HepG2 (cell line): Measurements from ENCODE around the gene CDK2. TPM values are rescaled to one million over a fixed set of nuclear protein-coding genes. Genes with fewer than 3 reads are reported as not detected.

Source experiments
- ATAC-seq: fragments of 200-7000 bp; cut with Tn5 transposase; 3 replicates; pipeline ENCODE4 v1.9.1; 2020; ENCODE audit warnings: mild to moderate bottlenecking, moderate library complexity
- BruUV-seq: library from RNA; stranded (reverse); fragments of 400-500 nt; replicated peaks from 2 replicates; lab custom pipeline; 2021; lab: Mats Ljungman, UMichigan
- CTCF ChIA-PET: fragments of 300-600 bp; formaldehyde crosslinking; extraction: SDS; loops from one replicate; lab custom pipeline; 2021; ENCODE audit warnings: low total read pairs, inconsistent platforms, low intra/inter-chr PET ratio; lab: Yijun Ruan, JAX
- POLR2A ChIA-PET: fragments of 350-600 bp; sonication (Branson Sonifier 250); formaldehyde crosslinking; loops from one replicate; lab custom pipeline; 2020; ENCODE audit warnings: antibody characterized with exemption, inconsistent platforms; lab: Yijun Ruan, JAX
- DNase-seq: peaks from one replicate; pipeline ENCODE4 v3.0.0-alpha.2; 2015; ENCODE audit warnings: low spot score
- FAIRE-seq: peaks from 3 replicates; lab custom pipeline; 2011; peaks lifted over from hg19 to GRCh38; lab: Jason Lieb, UNC
- H2AFZ ChIP-seq: one replicate; pipeline ENCODE4 v1.6.1; 2011; ENCODE audit warnings: low read length, inconsistent platforms
- H3K27ac ChIP-seq: fragments of 300-600 bp; 3 replicates; pipeline ENCODE4 v1.8.0; 2011; ENCODE audit warnings: mixed run types, mild to moderate bottlenecking, mixed read lengths, low read length, inconsistent platforms; ENCODE audit not compliant: insufficient read depth; ENCODE audit errors: extremely low read length
- H3K27me3 ChIP-seq, 2 experiments: fragments of 200-600 bp in 1 of 2; 2 replicates in 1 of 2; 3 replicates in 1 of 2; pipeline versions ENCODE4 v1.6.0 to v1.8.0; 2011; ENCODE audit warnings: low read length in 2 of 2, mild to moderate bottlenecking in 2 of 2, moderate library complexity in 2 of 2, inconsistent platforms in 1 of 2; ENCODE audit not compliant: insufficient read depth in 2 of 2, control insufficient read depth in 1 of 2
- H3K36me3 ChIP-seq, 2 experiments: fragments of 200-600 bp in 1 of 2; replicated peaks in 1 of 2; 2 replicates in 1 of 2; 3 replicates in 1 of 2; pipeline versions ENCODE4 v1.5.1 to v1.8.0; 2011; ENCODE audit warnings: low read length in 2 of 2, inconsistent platforms in 1 of 2; ENCODE audit not compliant: insufficient read depth in 2 of 2, control insufficient read depth in 1 of 2
- H3K4me1 ChIP-seq: 2 replicates; pipeline ENCODE4 v1.5.1; 2012; ENCODE audit warnings: low read length, inconsistent platforms; ENCODE audit not compliant: insufficient read depth
- H3K4me2 ChIP-seq: 2 replicates; pipeline ENCODE4 v1.6.0; 2011; ENCODE audit warnings: low read depth, low read length, inconsistent platforms
- H3K4me3 ChIP-seq, 3 experiments: fragments of 200-600 bp in 1 of 3; sonication (generic), shearing (Covaris generic) in 1 of 3; replicated peaks in 1 of 3; 2 replicates each; pipeline ENCODE4 v1.5.1; 2011 to 2016; ENCODE audit warnings: low read length in 3 of 3, inconsistent platforms in 2 of 3, low read depth in 2 of 3, mild to moderate bottlenecking in 2 of 3, control low read depth in 1 of 3, mixed read lengths in 1 of 3; ENCODE audit not compliant: insufficient read depth in 1 of 3
- H3K79me2 ChIP-seq: one replicate; pipeline ENCODE4 v1.6.1; 2011; ENCODE audit warnings: low read length, inconsistent platforms; ENCODE audit not compliant: insufficient read depth
- H3K9ac ChIP-seq: 2 replicates; pipeline ENCODE4 v1.6.0; 2011; ENCODE audit warnings: mild to moderate bottlenecking, low read depth, low read length, inconsistent platforms; ENCODE audit not compliant: insufficient read depth
- H3K9me3 ChIP-seq: 2 replicates; pipeline ENCODE4 v1.5.1; 2012; ENCODE audit warnings: mild to moderate bottlenecking, low read length
- H4K20me1 ChIP-seq: 2 replicates; pipeline ENCODE4 v1.6.0; 2011; ENCODE audit warnings: inconsistent platforms, mild to moderate bottlenecking, low read length, moderate library complexity; ENCODE audit not compliant: insufficient read depth
- ATF7 ChIP-seq, 2 experiments: fragments of 450-650 bp in 1 of 2; sonication (generic) in 1 of 2; formaldehyde crosslinking in 1 of 2; IDR thresholded peaks; 2 replicates each; pipeline versions ENCODE4 v1.4.0 to v1.6.1; 2016 to 2020; ENCODE audit warnings: antibody characterized with exemption in 1 of 2, mild to moderate bottlenecking in 1 of 2, missing genetic modification reagents in 1 of 2
- CEBPB ChIP-seq: IDR thresholded peaks from 2 replicates; pipeline ENCODE4 v1.6.1; 2011; ENCODE audit warnings: low read depth, low read length, improper control_type of control experiment, borderline replicate concordance
- CEBPG ChIP-seq: IDR thresholded peaks from 2 replicates; pipeline ENCODE4 v1.6.1; 2016
- EHMT2 ChIP-seq: fragments of 200-600 bp; sonication (generic); IDR thresholded peaks from 2 replicates; pipeline ENCODE4 v1.7.0; 2017; ENCODE audit warnings: antibody characterized with exemption, low read depth, low read length, borderline replicate concordance
- GRHL1 ChIP-seq: sonication (generic); formaldehyde crosslinking; conservative IDR thresholded peaks from 2 replicates; pipeline ENCODE4 v1.8.0; 2022; ENCODE audit warnings: missing genetic modification reagents
- HNRNPL ChIP-seq: fragments of 200-400 bp; formaldehyde crosslinking; IDR thresholded peaks from 2 replicates; pipeline ENCODE4 v1.6.1; 2017; ENCODE audit warnings: mild to moderate bottlenecking, low read depth, low read length
- IRX3 ChIP-seq: sonication (generic); formaldehyde crosslinking; IDR thresholded peaks from 2 replicates; pipeline ENCODE4 v1.8.1; 2023; ENCODE audit warnings: mild to moderate bottlenecking, low read depth, missing genetic modification reagents, borderline replicate concordance
- MAFG ChIP-seq: sonication (generic); formaldehyde crosslinking; IDR thresholded peaks from 2 replicates; pipeline ENCODE4 v1.5.1; 2020; ENCODE audit warnings: mild to moderate bottlenecking, missing genetic modification reagents
- MIXL1 ChIP-seq: IDR thresholded peaks from 2 replicates; pipeline ENCODE4 v1.6.1; 2016
- MTF2 ChIP-seq: sonication (generic); formaldehyde crosslinking; IDR thresholded peaks from 2 replicates; pipeline ENCODE4 v1.5.0; 2020; ENCODE audit warnings: missing genetic modification reagents, borderline replicate concordance
- POLR2AphosphoS5 ChIP-seq: IDR thresholded peaks from 2 replicates; pipeline ENCODE4 v1.6.1; 2012; ENCODE audit warnings: low read depth, low read length
- TBX3 ChIP-seq: fragments of 450-650 bp; IDR thresholded peaks from 2 replicates; pipeline ENCODE4 v1.6.1; 2017; ENCODE audit warnings: antibody characterized with exemption, mild to moderate bottlenecking, inconsistent platforms, borderline replicate concordance
- TGIF2 ChIP-seq: IDR thresholded peaks from 2 replicates; pipeline ENCODE4 v1.6.1; 2016; ENCODE audit warnings: control low read depth, missing compliant biosample characterization
- ZNF232 ChIP-seq: sonication (generic); formaldehyde crosslinking; IDR thresholded peaks from 2 replicates; pipeline ENCODE4 v1.4.0; 2020; ENCODE audit warnings: missing genetic modification reagents, borderline replicate concordance
- ZNF569 ChIP-seq: sonication (generic); formaldehyde crosslinking; IDR thresholded peaks from 2 replicates; pipeline ENCODE4 v1.5.0; 2020; ENCODE audit warnings: mild to moderate bottlenecking, missing genetic modification reagents, moderate library complexity, borderline replicate concordance
- WGBS: methylation state at CpG from one replicate; pipeline ENCODE4 v1.1.6; 2017; ENCODE audit warnings: low lambda C conversion rate; 5-methylcytosine and 5-hydroxymethylcytosine counted together
- in situ Hi-C: cut with HindIII; loops from 2 replicates; pipeline ENCODE4 v1.10.0; 2017; ENCODE audit warnings: low pct_unique_long_range_greater_than_20kb; ENCODE audit not compliant: extremely low pct_ligation_motif_present
- intact Hi-C: fragments of 100-400 bp; cut with micrococcal nuclease; formaldehyde crosslinking; loops from one replicate; pipeline ENCODE4 v1.10.0; 2022; ENCODE audit not compliant: unreplicated experiment
- polyA plus RNA-seq, 8 experiments: library from polyadenylated mRNA; depleted of rRNA in 3 of 8; stranded (reverse) in 7 of 8; unstranded in 1 of 8; fragments of >200 nt; fragmentation: Illumina TruSeq in 4 of 8; extraction: Trizol in 4 of 8; gene quantifications; 2 replicates each; pipeline versions ENCODE4 v1.2.1 to v1.2.3, GENCODE V29; 2011 to 2016; ENCODE audit warnings: low read depth in 4 of 8, missing spikeins in 1 of 8, mixed read lengths in 1 of 8; ENCODE audit not compliant: insufficient read depth in 1 of 8
- total RNA-seq, 5 experiments: library from RNA; depleted of rRNA; stranded (reverse); fragments of >200 nt; fragmentation: Illumina TruSeq; extraction: Trizol; gene quantifications; 2 replicates each; pipeline ENCODE4 v1.2.3, GENCODE V29; 2016; ENCODE audit warnings: low read depth in 1 of 5
- TF ChIP-seq, protein P1 (sequence below): sonication (generic); formaldehyde crosslinking; IDR thresholded peaks from 2 replicates; pipeline ENCODE4 v1.8.1; 2023; ENCODE audit warnings: mild to moderate bottlenecking, missing genetic modification reagents, borderline replicate concordance
- TF ChIP-seq, protein P2 (sequence below): sonication (generic); formaldehyde crosslinking; IDR thresholded peaks from 2 replicates; pipeline ENCODE4 v1.4.0; 2020; ENCODE audit warnings: low read depth, mild to moderate bottlenecking, missing genetic modification reagents
- TF ChIP-seq, protein P3 (sequence below), 2 experiments: fragments of 450-650 bp in 1 of 2; sonication (generic) in 1 of 2; formaldehyde crosslinking; IDR thresholded peaks; 2 replicates each; pipeline versions ENCODE4 v1.5.0 to v1.8.0; 2020 to 2022; ENCODE audit warnings: mild to moderate bottlenecking in 1 of 2, missing genetic modification reagents in 1 of 2

Gene CDK2
- total and polyA plus RNA-seq, 2 of the 13 experiments (the other 11 are each of a cell fraction or from before 2014, with no cell fraction given) = 47.5 to 52.6 TPM

DNA sequence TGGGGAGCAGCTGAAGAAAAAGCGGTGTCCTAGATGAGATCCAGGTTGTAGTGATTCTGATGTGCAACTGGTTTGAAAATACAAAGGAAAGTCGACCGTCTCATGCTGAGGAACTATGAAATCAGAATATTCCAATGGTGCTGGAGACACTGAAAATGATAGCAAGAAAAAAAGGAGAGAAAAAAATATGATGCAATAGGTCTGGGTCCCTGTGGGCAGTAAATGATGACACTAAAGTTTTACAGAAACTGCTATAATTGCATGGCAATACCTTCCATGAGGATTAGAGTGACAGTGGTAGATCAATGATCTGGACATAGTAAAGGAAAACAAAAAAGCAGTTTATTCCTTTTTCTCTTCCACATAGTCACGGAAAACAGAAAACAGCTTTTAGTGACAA lies 41.3 kb upstream of the CDK2 start:
- 93% methylated on average over 4 of the region's 4 CpGs for WGBS
- H4K20me1 ChIP-seq = peaks cover 15% of the 10 kb centered on the region
- H3K27me3 ChIP-seq = no peaks in the 10 kb centered on the region; a peak in 1 of 5 replicates
- DNase-seq = no peak
- H3K4me1 ChIP-seq = peaks cover 57% of the 10 kb centered on the region
- BruUV-seq = no TSS peak
- POLR2A ChIA-PET = interaction anchor here (0.7 to 10.5 kb wide), 3 partner anchors 49 to 108 kb away, joined by 3 to 108 read pairs (median 37); partner anchors contain the start of genes DNAJC14, ORMDL2, RAB5B and SARNP
- no peak overlapping the region for H2AFZ ChIP-seq
- H3K4me2 ChIP-seq = peak overlapping the region; percentile 67
- peak overlapping the region in 1 of 3 experiments; percentile 90; a peak in 1 of 6 replicates for H3K4me3 ChIP-seq
- FAIRE-seq = no peak
- CTCF ChIA-PET = no interaction called here
- H3K9me3 ChIP-seq = no peaks in the 10 kb centered on the region
- H3K36me3 ChIP-seq = peaks cover 0 to 5% of the 10 kb centered on the region in 2 experiments; a peak in 3 of 5 replicates
- peaks cover 69% of the 10 kb centered on the region for H3K79me2 ChIP-seq
- H3K9ac ChIP-seq = peak overlapping the region; percentile 96; the same call in 1 of the 2 replicates
- in situ Hi-C loops (loop anchor here (5.0 kb wide), 1 partner anchor 93 kb away; no protein-coding TSS in a partner anchor), intact Hi-C loops (no loop called here)
- ATAC-seq = no peak
- TF ChIP-seq, protein P1, sequence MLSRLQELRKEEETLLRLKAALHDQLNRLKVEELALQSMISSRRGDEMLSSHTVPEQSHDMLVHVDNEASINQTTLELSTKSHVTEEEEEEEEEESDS (CRISPR knock-in tag) = no peak
- TF ChIP-seq POLR2AphosphoS5 (no peak), IRX3 (CRISPR knock-in tag) (no peak), TBX3 (no peak), GRHL1 (no peak), ZNF569 (CRISPR knock-in tag) (no peak), MAFG (no peak), CEBPB (peak; percentile 74; the same call in 1 of the 2 replicates), HNRNPL (no peak), EHMT2 (no peak), CEBPG (CRISPR knock-in tag) (0 out of 2 replicates have a peak, but pooled peaks have one; percentile 33), ATF7 (IDR thresholded peaks at IDR 0.05) (peak; percentile 79), ATF7 (CRISPR knock-in tag; IDR thresholded peaks at IDR 0.05) (no peak), ZNF232 (CRISPR knock-in tag) (no peak), TGIF2 (CRISPR knock-in tag) (no peak), MIXL1 (no peak), MTF2 (no peak)
- TF ChIP-seq, protein P2, sequence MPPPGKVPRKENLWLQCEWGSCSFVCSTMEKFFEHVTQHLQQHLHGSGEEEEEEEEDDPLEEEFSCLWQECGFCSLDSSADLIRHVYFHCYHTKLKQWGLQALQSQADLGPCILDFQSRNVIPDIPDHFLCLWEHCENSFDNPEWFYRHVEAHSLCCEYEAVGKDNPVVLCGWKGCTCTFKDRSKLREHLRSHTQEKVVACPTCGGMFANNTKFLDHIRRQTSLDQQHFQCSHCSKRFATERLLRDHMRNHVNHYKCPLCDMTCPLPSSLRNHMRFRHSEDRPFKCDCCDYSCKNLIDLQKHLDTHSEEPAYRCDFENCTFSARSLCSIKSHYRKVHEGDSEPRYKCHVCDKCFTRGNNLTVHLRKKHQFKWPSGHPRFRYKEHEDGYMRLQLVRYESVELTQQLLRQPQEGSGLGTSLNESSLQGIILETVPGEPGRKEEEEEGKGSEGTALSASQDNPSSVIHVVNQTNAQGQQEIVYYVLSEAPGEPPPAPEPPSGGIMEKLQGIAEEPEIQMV (CRISPR knock-in tag) = no peak
- TF ChIP-seq, protein P3, sequence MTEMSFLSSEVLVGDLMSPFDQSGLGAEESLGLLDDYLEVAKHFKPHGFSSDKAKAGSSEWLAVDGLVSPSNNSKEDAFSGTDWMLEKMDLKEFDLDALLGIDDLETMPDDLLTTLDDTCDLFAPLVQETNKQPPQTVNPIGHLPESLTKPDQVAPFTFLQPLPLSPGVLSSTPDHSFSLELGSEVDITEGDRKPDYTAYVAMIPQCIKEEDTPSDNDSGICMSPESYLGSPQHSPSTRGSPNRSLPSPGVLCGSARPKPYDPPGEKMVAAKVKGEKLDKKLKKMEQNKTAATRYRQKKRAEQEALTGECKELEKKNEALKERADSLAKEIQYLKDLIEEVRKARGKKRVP (CRISPR knock-in tag; IDR thresholded peaks at IDR 0.05) = 0 out of 4 replicates have a peak, but pooled peaks of 1 of the 2 experiments have one; percentile 26
- no peak overlapping the region for H3K27ac ChIP-seq
